Stimulated activated CD8-positive, alpha-beta memory T cell treated with anti-CD3 and anti-CD28 coated beads, Interleukin-12 subunit alpha, Interleukin-12 subunit beta, amount 100 ng/mL, for 4 hours (primary cell): Measurements from ENCODE around the gene FGD1.
"Not testable (repeated sequence)": the region's sequence is repeated elsewhere in the genome, so short reads cannot be mapped to it uniquely, and the experiment has no call there.

Experiments
- DNase-seq: peaks from one replicate; pipeline ENCODE4 v3.0.0-alpha.2; 2020; ENCODE audit warnings: low read depth

The FGD1 gene

GRCh38 chrX:54495814-54496516, at the start of gene FGD1:
Gene FGD1, minus strand, starts transcription at chrX:54496234. Its CDS starts 802 bp downstream, at chrX:54495432.
- DNase-seq: peak; percentile 17

DNA sequence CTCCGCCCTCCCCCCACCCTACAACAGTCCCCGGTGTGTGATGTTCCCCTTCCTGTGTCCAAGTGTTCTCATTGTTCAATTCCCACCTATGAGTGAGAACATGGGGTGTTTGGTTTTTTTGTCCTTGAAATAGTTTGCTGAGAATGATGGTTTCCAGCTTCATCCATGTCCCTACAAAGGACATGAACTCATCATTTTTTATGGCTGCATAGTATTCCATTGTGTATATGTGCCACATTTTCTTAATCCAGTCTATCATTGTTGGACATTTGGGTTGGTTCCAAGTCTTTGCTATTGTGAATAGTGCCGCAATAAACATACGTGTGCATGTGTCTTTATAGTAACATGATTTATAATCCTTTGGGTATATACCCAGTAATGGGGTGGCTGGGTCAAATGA, 46.2 kb upstream of the FGD1 start:
- not testable (repeated sequence) for DNase-seq

DNA sequence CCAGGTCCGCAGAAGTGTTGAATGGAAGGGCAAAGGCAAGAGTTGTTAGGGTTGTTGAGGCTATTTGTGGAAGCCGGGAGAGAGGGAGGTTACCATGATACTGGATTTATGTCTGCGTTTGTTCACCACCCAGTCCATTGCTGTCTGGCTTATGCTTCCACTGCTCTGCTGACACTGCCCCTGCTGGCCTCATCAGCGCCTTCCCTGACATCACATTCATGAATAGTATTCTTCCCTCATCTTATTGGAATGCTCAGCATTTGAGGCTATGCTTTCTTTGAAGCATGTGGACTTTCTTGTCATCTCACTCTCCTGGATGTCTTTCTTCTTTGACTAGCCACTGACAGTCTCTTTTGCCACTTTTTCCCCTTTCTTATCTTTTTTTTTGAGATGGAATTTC, 44.3 kb upstream of the FGD1 start:
- no peak for DNase-seq

GRCh38 chrX:54534271-54534670, 38.2 kb upstream of the FGD1 start:
- DNase-seq: no peak

DNA sequence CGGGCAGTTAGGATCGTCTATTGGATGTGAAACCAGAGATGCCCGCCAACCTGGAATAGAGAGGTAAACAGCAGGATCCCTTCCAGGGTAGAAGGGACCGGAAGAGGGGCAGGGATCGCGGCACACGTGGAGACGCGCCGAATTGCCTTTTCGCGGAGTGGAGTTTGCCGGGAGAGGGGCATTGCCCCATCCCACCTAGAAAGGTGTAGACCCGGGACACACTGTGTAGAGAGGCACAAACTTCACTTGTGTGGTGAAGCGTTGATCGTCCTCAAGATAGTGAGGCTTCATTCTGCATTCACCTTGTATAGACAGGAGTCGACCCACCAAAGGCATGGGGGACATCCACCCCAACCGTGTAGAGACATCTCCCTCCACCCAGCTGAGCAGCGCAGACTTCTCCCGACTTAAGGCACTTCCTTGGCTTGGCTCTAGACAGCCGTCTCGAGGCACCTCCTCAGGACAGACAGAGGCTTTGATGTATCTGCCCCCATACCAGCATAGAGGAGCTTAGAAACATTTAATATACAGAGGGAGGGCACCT, 34.4 kb upstream of the FGD1 start:
- peak; percentile 6 for DNase-seq

DNA sequence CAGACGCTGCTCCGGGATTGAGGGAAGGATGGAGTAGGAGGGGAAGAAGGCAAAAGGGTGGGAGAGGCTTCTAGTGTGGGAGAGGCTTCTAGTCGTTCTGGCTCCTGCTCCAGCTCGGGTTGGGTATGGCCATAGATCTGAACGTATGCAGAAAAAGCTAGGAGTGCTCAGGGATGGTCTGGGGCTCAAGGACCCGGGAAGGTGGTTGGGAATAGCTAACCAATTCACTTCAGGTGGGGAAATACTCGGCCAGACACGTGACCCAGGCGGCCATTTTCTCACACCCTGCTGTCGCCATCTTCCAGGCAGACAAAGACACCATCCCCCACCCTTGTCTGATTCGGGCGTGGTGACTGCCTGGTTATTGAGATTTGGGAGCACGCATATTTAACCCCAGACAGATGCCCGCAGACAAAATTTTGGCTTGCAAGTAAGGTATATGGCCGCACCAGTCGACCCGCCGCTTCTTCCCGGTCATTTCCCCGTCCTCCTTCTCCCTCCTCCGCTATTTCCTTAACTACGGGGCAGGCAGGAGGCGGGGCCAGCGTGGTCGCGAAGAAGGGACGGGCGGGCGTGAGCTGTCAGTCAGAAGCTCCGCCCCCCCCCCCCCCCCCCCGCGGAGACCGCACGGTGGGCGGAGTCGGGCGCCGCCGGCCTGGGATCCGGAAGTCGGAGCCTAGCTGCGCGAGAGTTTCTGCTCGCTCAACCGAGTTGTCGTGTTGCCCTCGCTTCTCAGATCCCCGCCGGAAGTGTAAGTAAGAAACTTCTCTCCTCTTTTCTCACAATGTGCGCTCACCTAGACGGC, 33.7 kb upstream of the FGD1 start, which contains the start of gene GNL3L:
GNL3L (plus strand) TSS at position 668 of the 805 bp plus-strand sequence. CDS start 2,348 bp downstream, outside the sequence.
- peak; percentile 69 for DNase-seq

DNA sequence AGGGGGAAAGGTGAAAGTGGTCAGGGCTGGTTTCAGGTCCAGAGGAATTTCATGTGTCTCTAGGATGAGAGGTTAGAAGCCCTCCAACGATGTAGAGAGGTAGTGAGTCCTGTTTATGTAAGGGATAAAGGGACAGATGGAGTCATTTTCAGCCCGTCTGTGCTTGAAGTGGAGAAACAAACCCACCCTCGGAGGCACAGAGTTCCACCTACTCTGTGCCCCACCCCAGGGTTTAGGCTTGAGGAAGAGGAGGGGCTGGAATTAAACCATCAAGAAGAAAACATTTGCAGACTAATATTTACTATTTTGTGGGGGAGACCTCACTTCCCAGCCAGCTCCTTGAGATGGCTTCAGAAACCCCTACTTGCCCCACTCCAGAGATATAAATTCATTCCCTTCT, 33.1 kb upstream of the FGD1 start:
- DNase-seq: no peak

GRCh38 chrX:54509400-54509799, 13.4 kb upstream of the FGD1 start:
- no peak for DNase-seq

DNA sequence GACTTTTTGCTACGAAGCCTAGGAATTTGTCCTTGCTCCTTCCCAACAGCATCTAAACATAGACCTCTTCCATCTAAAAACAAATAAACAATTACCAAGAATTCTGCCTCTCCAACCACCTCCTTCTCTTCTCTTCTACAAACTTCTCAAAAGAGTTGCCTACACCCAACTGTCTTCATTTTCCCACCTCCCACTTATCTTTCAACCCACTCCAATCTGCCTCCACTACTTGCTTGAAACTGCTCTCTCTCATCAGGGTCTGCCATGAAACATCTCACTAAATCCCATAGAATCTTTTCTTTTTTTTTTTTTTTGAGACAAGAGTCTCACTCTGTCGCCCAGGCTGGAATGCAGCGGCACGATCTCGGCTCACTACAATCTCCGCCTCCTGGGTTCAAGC, 902 bp upstream of the FGD1 start:
- no peak for DNase-seq

- no peak for DNase-seq
These were observed 451 bp upstream of the FGD1 start for GRCh38 chrX:54496517-54496852.

GRCh38 chrX:54494989-54495813, 833 bp downstream of the FGD1 start:
- DNase-seq: no peak

GRCh38 chrX:54494166-54494988, 1.7 kb downstream of the FGD1 start:
- no peak for DNase-seq

- no peak for DNase-seq
These were observed 3.7 kb downstream of the FGD1 start for GRCh38 chrX:54492340-54492739.

- DNase-seq: not testable (repeated sequence)
These were observed 6.2 kb downstream of the FGD1 start for GRCh38 chrX:54489819-54490218.

DNA sequence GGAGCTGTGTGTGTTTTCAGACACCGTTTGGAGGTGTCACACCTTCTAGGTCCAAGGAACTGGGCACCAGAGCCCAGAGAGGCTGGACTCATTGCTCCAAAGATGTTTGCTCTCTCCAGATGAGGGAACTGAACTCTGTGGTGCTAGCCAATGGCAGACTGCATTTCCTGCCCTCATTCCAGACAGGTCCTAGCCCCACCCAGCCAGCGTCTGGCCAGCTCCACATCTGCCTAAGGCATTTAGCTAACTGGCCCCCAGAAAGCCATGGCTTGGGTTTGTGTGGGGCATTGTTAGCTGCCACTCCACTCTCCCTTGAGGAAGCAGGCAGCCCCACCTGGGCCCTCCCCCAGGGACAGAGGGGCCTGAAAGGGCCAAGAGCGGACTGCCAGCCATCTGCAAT, 11.4 kb downstream of the FGD1 start:
- no peak for DNase-seq

DNA sequence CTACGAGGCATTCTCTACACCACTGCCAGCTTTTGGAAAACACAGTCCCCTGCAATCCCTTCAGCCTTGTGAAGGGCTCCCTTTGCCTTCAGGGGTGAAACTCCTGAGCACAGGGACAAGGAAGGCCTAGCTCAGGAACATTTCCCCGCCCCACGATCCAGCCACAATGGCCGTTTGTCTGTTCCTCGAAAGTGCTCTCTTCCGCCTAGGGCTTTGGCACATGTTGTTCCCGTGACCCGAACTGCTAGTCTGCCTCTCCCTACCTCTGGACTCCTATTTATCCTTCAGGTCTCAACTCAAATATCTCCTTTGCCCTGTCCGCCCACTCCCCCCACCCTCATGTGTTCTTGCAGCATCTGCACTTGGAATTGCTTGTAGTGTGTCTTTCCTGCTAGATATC, 12.1 kb downstream of the FGD1 start:
- no peak for DNase-seq

- no peak for DNase-seq
These were observed 13.0 kb downstream of the FGD1 start for GRCh38 chrX:54482839-54483593.

- DNase-seq: no peak
These were observed 16.6 kb downstream of the FGD1 start for GRCh38 chrX:54479136-54480111.
